GM19468 (cell line): ENCODE results near the gene B4GALT3.

ENCODE experiments used
- ATAC-seq: cut with Tn5 transposase; IDR thresholded peaks from one replicate; pipeline ENCODE4 v1.9.1; 2021; ENCODE audit warnings: mild to moderate bottlenecking, moderate library complexity, moderate number of reproducible peaks; ENCODE audit not compliant: unreplicated experiment; ENCODE audit errors: extremely low read depth

Gene B4GALT3

GRCh38 chr1:161206411-161207140 lies 29.3 kb upstream of the B4GALT3 start:
- no peak for ATAC-seq

- peak; percentile 86 for ATAC-seq
These were observed 24.8 kb upstream of the B4GALT3 start, which contains the start of gene NDUFS2 for GRCh38 chr1:161201836-161202712. TSS of gene NDUFS2 (plus strand) at chr1:161202367. CDS start at chr1:161202386, 19 bp downstream.

- no peak for ATAC-seq
These were observed 23.9 kb upstream of the B4GALT3 start for GRCh38 chr1:161200992-161201835.

GRCh38 chr1:161200421-161200991 lies 23.2 kb upstream of the B4GALT3 start:
- no peak for ATAC-seq

- no peak for ATAC-seq
These were observed 22.3 kb upstream of the B4GALT3 start for GRCh38 chr1:161199506-161200139.

DNA sequence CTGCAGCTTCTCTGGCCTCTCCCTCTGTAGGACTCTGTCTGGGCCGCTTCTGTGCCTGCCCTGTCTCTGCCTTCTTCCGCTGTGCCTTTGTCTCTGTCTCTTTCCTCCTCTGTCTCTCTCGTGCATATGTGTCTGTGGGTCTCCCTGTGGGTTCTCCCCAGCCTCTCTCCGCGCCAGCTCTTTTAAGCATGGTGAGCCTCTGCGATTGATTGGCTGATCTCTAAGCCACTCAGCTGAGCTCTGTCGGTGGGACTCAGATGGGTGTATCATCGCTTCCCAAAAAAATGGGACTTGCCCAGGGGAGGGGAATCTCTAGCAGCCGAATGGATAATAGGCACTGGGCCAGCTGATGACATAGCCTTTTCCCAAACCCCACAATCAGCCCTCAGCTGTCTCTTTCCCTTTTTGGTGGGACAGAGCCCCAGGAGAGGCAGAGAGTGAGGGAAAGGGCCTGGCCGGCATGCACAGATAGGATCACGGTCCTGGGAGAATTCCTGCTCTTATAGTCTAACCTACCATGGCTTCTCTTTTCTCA lies 21.7 kb upstream of the B4GALT3 start, which contains the start of gene ADAMTS4:
Gene ADAMTS4, minus strand, starts transcription at position 158 of the 535 bp plus-strand sequence. CDS start 427 bp downstream, outside the sequence.
- no peak for ATAC-seq

DNA sequence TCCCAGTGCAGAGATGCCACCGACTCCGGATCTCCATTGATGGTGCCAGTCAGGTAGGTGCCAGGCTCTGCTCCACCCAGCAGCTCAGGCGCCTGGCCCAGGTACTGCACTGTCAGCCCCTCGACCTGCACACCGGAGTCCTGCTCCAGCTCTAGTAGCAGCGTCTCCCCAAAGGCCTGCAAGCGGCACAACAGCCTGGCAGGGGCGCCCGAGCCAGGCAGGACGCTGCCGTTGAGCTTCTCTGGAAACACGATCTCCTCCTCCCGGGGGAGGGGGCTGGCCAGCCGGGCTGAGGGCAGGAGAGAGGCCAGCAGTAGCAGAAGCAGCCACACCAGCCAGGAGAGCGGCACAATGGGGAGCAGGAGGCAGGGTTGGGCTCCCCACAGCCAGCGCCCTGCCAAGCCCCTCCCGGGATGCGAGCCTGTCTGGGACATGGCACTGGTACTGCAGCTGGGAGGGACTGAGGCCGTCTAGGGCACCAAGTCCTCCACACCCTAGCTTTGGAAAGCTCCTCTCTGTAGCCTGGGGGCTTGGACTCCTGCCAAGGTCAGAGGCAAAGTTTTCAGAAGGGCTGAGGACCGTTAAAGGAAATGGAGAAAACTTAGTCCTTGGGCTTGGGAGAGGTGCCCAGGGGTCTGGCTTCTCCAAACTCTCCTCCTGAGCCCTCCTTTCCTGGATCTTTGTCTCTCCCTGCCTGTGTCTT lies 21.0 kb upstream of the B4GALT3 start:
- ATAC-seq: no peak

DNA sequence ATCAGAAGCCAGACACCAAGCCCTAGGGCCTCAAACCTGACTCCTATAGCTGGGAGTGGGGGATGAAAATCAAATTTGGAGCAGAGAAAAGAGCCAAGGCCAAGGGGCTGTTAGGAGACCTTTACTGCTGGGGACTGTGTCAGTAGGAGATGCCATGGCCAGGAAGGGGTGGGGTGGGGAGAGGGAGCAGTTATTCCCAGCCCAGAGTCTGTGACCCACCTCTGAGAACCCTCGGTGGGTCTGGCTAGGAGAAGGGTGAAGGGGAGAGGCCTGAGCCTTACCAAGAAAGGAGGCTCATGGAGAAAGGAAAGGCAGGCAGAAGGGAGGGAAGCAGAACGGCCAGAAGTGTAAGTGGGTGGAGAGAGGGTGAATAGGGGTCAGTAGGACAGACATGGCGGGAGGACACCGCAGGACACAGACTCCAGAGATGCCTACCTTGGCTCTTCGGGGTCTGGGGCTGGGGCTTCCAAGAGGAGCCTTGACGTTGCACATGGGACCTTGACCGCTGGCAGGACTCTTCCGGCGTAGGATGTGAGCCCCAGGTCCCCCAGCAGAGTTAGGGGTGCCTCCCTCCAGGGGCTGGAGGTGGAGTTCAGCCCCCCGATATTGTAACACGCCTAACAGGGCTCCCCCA lies 20.4 kb upstream of the B4GALT3 start:
- no peak for ATAC-seq

DNA sequence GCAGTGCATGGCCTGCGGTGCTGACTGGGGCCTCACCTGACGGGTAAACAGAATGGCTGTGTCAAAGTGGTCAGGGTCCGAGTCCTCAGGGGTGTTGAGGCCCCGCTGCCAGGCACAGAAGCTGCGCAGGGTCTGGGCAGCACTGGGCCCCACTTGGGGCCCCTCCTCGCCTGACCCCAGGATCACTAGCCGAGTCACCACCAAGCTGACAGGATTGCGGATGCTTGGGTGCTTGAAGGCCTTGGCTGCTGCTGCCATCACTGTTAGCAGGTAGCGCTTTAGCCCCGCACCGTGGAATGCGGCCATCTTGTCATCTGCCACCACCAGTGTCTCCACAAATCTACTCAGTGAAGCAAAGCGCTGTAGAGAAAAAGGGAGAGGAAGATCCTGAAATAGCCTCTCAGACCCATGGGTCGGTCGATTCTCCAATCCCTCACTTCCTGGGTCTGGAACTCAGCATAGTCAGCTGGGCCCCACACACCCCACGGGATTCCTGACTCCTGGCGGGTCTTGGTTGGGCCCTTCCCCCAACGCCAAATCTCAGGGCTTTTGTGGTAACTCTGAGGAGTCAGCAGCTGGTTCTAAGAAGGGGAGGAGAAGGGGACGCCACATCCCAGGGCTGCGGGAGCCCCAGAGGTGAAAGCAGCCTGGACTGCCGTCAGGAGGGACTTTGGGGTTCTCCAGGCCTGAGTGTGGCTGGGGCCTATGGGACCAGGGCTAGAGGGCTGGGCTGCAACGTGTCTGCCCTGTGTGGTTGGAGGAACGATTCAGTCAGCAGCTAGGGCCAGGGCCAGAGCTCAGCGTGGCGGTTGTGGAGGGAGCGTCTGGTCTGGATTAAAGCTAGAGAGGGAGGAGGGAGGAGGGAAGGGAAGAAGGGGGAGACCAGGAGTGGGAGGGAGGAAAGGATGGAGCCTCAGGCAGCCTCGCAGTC lies 19.5 kb upstream of the B4GALT3 start:
- no peak for ATAC-seq

DNA sequence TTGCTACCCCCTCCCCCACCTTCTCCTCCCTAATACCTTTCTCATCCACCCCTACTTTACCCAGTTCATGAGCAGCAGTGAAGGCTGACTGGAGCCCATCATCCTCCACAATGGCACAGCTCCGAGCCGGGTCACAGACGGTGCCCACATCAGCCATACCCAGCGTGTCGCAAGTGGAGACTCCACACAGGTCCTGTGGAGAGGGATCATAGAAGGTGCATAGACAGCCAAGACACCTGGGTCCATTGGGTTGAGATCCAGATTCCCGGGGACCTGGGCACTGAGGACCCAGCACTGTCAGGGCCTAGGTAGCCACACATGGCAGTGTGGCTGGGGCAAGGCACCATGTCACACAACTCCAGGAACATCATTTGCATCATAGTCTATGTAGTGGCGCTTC lies 18.8 kb upstream of the B4GALT3 start:
- no peak for ATAC-seq

GRCh38 chr1:161195171-161195570 lies 17.9 kb upstream of the B4GALT3 start:
- ATAC-seq: no peak

- no peak for ATAC-seq
These were observed 16.4 kb upstream of the B4GALT3 start for GRCh38 chr1:161193561-161194235.

- ATAC-seq: no peak
These were observed 15.5 kb upstream of the B4GALT3 start for GRCh38 chr1:161192476-161193465.

DNA sequence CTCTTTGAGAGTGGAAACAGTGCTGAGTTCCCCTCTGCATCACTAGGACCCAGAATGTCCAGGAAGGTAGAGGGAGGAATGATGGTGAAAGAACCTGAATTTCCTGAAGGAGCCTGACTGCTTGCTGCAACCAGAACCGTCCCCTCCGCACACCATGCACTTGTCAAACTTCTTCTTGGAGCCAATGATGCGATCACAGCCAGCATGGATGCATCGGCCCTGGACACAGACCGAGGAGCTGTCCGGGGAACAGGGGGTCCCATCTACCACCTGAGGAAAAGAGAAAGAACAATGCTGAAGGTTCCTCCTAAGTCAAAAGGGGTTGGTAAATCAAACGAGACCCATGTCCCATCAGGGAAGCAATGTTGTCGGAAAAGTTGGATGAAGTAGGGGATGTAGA lies 14.7 kb upstream of the B4GALT3 start:
- no peak for ATAC-seq

- no peak for ATAC-seq
These were observed 13.7 kb upstream of the B4GALT3 start for GRCh38 chr1:161190962-161191521.
